Omental fat pad (tissue), 4 donors: ENCODE data around the gene ZCCHC3. TPM values are rescaled to one million over a fixed set of nuclear protein-coding genes. Genes with fewer than 3 reads are reported as not detected.

Source experiments
- ATAC-seq: fragments of 150-250 bp; one replicate; pipeline ENCODE4 v1.9.1; 2016; ENCODE audit warnings: mild to moderate bottlenecking, moderate library complexity; ENCODE audit not compliant: low FRiP score
- DNase-seq: peaks from one replicate; pipeline ENCODE4 v3.0.0-alpha.2; 2019; ENCODE audit warnings: low spot score
- CTCF ChIP-seq, 3 donors: fragments of 450-650 bp; IDR thresholded peaks; one replicate each; pipeline ENCODE4 v1.5.1; 2016 to 2017; ENCODE audit warnings: antibody characterized with exemption in 3 of 3, mild to moderate bottlenecking in 3 of 3, moderate library complexity in 2 of 3
- total RNA-seq, 4 donors: library from RNA; depleted of rRNA; stranded (reverse); fragments of >200 nt; gene quantifications; one replicate each; pipeline ENCODE4 v1.1.0, GENCODE V29; 2016

ZCCHC3 gene
- total RNA-seq, 4 donors from 2014 or later = 10.5 to 20.1 (median 12.6) TPM

DNA sequence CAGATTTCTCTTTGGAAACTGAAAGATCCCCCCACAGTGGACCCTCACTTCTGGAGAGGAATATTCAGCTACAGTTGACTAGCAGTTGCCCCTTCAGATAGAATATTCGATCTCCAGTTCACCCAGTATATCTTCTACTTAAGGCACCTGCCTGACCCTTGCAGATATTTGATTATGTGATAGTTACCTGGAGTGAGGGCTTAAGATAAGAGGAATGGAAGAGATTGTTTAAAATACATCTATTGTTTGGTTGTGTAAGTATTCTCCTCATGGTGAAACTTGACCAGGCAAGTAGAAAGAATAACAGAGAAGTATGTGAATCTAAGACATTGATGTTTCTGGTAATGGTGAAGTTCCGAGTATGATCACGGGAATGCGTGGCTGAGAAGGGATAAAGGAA is 1.6 kb upstream of the ZCCHC3 start:
- DNase-seq (no peak), ATAC-seq (no peak)
- TF ChIP-seq CTCF (IDR thresholded peaks at IDR 0.05) = no peak

DNA sequence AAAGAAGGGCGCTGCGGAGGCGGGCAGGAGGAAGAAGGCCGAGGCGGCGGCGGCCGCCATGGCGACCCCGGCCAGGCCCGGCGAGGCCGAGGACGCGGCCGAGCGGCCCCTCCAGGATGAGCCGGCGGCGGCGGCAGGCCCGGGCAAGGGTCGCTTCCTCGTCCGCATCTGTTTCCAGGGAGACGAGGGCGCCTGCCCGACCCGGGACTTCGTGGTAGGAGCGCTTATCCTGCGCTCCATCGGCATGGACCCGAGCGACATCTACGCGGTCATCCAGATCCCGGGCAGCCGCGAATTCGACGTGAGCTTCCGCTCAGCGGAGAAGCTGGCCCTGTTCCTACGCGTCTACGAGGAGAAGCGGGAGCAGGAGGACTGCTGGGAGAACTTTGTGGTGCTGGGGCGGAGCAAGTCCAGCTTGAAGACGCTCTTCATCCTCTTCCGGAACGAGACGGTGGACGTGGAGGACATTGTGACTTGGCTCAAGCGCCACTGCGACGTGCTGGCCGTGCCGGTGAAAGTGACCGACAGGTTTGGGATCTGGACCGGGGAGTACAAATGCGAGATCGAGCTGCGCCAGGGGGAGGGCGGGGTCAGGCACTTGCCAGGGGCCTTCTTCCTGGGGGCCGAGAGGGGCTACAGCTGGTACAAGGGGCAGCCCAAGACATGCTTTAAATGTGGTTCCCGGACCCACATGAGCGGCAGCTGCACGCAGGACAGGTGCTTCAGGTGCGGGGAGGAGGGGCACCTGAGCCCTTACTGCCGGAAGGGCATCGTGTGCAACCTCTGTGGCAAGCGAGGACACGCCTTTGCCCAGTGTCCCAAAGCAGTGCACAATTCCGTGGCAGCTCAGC is 780 bp downstream of the ZCCHC3 start:
- DNase-seq (no peak), ATAC-seq (peak; percentile 3)
- no peak for TF ChIP-seq CTCF (IDR thresholded peaks at IDR 0.05)

DNA sequence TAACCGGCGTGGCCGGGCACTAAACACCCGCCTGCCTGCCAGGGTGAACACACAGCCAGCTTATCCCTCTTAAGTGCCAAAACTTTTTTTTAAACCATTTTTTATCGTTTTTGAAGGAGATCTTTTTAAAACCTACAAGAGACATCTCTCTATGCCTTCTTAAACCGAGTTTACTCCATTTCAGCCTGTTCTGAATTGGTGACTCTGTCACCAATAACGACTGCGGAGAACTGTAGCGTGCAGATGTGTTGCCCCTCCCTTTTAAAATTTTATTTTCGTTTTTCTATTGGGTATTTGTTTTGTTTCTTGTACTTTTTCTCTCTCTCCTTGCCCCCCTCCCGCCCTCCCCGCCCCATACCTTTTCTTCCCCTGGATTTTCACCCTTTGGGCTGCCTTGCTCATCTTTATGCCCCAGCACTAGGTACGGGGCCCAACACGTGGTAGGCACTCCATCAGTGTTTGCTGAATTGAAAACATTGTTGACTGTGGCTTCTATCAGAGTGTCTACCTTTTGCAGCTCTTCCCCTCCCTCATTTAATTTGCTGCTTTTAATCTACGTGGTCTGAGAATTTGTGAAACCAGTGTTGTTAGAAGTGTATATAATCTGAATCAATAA is 1.5 kb downstream of the ZCCHC3 start:
- no peak for DNase-seq
- no peak for ATAC-seq
- TF ChIP-seq CTCF (IDR thresholded peaks at IDR 0.05) = no peak

DNA sequence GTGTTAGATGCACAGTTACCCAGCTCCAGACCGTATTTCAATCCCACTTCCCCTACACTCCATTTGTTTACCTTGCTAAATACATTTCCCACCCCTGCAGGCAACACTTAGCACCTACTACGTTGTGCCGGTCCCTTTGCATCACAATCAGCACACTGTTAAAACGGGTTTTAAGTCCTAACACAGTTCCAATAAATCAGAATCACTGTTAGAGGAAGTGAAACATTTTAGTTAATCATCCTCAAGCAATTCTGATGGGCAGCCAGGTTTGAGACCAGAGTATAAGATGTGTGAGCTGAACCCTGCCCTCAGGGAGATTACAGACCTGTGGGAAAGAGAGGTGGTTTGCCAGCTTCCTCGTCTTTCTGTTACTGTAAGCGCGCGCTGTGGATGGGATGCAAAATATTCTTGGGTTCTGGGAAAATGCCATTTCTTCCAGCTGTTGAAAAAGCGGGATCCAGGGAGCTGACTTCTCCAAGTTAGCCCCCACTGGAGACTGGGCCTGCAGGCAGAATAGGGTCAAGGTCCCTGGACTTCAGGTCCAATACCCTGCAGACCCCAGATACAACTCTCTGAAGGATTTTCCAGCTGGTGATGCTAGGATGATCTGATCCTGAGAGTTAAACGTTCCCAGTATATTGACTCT is 3.1 kb downstream of the ZCCHC3 start:
- DNase-seq (no peak), ATAC-seq (no peak)
- TF ChIP-seq CTCF (IDR thresholded peaks at IDR 0.05) = no peak

DNA sequence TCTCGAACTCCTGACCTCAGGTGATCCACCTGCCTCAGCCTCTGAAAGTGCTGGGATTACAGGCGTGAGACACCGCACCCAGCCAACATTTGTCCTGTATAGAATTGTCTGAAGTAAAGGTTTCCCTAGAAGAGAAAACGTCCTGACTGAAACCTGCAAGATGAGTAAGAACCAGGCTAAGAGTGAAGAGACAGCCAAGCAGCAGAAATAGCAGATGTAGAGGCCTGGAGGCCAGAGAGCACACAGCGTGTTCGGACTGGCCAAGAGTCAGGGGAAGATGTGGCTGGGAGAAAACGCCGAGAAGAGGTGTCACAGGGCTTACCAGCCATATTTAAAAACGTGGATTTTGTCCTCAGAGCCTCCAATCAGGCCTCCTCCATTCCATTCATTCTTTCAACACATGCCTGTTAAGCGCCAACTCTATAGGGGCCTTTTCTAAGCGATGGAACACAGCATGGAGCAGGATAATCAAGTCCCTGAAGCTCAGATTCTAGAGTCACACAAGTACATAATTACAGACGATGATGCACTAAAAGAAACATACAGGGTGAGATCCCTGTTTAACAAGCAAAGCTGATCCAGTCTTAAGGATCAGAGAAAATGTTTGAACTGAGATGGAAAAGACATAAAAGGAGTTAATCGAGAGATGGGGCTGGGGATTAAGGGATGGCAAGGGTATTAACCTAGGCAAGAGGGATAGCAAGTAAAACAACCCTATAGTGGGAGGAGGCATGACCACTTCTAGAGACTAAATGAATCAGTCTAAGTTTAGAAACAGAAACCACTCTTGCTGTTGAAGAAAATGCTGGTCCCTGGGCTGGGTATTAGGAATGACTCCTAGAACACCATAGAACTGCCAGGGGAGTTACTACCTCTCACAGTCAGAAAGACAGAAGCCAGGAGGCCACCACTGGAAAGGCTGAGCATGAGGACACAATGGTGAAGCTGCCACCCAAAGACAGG is 4.8 kb downstream of the ZCCHC3 start:
- ATAC-seq = no peak
- TF ChIP-seq CTCF (IDR thresholded peaks at IDR 0.05) = no peak
- DNase-seq = no peak

GRCh38 chr20:305745-306144 is 8.4 kb downstream of the ZCCHC3 start:
- TF ChIP-seq CTCF (IDR thresholded peaks at IDR 0.05) = no peak
- DNase-seq (no peak), ATAC-seq (no peak)
